HG03175 (cell line): ENCODE results near the gene MYRIP.
"Not testable (repeated sequence)": the region's sequence is repeated elsewhere in the genome, so short reads cannot be mapped to it uniquely, and the experiment has no call there.

ENCODE experiments used
- ATAC-seq: cut with Tn5 transposase; IDR thresholded peaks from one replicate; pipeline ENCODE4 v1.9.1; 2021; ENCODE audit warnings: mild to moderate bottlenecking, moderate library complexity; ENCODE audit not compliant: unreplicated experiment

MYRIP gene

GRCh38 chr3:40077139-40077538, 267.7 kb downstream of the MYRIP start:
- not testable (repeated sequence) for ATAC-seq

GRCh38 chr3:40077828-40078492, 268.6 kb downstream of the MYRIP start:
- not testable (repeated sequence) for ATAC-seq

DNA sequence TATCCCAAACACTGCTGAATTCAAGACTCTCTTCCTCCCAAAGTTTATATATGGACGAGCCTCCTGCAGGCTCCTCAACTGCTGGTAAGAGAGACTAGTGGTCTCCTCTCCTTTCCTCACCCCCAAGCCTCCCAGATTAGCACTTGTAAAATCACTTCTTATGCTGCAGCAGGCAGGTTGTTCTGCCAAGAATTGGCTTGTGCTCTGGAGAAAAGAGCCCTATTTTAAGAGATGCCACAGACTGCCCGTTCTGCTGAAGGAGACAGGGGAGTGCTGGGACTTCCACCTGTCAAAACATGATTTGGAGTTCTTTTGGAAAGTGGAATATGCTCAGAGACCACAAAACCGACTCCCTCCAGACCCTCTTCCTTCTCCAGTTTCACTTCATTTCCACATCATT, 269.2 kb downstream of the MYRIP start:
- no peak for ATAC-seq

DNA sequence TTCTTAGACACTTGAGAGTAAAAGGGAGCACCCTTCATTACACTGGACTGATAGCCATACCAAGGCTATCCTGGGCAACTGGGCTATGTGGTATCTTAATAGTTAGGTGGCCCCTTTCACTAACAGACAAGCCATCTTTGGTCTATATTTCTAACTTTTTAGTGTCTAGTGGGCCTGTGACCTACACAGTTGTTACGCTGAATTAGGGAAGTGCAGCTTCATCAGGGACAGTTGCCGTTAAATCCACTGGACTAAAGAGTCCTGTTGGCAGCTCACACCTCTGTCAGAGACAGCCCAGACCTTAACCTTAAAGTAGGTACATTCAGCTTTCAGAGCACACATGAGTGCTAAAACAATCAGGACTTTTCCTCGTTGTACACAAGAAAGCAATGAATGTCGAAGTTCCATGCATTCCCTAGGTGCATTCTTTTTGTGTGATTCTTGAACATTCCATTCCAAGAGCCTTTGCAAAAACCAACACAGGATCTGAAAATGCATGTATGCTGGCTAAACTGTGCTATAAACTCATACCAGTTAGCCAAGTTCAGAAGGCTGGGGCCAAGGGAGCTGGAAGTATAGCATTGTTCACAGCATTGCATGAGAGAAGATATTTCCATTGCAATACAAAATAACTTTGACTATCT, 269.9 kb downstream of the MYRIP start:
- ATAC-seq, result no peak

DNA sequence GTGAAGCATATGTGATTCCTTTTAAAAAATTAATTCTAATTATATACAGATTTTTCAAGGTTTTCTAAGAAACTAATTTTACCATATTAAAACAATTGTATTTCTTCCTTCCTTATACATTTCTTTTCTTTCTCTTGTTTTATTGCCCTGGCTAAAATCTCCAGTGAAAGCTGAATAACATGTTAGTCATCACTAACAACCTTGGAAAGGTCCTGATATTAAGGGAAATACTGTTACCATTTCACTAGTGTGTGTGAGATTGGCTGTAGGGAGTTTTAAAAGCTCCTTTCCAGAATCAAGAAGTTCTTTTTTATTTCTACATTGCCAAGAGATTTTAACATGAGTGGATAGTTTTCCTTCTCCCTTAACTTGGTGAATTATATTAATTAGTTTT, 270.4 kb downstream of the MYRIP start:
- no peak for ATAC-seq

- ATAC-seq, result no peak
Measured at GRCh38 chr3:40083066-40083465, 273.7 kb downstream of the MYRIP start.

DNA sequence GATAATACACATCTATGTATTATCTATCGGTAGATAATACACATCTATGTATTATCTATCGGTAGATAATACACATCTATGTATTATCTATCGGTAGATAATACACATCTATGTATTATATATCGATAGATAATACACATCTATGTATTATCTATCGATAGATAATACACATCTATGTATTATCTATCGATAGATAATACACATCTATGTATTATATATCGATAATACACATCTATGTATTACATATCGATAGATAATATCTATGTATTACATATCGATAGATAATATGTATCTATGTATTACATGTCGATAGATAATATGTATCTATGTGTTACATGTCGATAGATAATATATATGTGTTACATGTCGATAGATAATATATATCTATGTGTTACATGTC, 275.0 kb downstream of the MYRIP start:
- ATAC-seq, result not testable (repeated sequence)

GRCh38 chr3:40086890-40087883, 277.8 kb downstream of the MYRIP start:
- no peak for ATAC-seq

DNA sequence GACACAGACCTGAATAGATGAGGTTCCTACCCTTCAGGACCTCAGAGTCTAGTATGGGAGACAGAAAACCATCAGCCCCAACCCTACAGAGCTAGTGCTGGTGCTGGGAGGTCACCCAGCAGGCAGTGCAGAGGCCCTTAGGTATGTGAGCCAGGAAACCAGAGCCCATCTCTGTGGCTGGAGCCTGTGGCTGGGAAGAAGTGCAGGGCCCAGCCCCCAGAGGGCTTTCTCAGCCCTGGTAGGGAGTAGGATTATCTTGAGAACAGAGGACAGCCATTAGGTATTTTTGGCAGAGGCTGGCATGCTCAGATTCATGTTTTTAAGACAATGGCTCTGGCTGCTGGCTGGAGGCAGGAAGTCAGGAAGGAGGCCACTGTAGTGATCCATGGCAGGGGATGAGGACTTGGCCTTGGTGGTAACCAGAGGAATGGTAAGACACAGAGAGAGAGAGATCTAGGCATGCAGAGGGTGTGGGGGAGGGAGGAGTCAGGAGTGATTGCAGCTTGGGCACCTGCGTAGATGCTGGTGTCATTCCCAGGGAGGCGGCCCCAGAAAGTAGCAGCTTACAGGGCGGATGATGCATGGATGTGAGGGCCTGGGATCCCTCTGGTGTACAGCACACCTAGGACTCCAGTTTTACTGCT, 279.2 kb downstream of the MYRIP start:
- no peak for ATAC-seq

DNA sequence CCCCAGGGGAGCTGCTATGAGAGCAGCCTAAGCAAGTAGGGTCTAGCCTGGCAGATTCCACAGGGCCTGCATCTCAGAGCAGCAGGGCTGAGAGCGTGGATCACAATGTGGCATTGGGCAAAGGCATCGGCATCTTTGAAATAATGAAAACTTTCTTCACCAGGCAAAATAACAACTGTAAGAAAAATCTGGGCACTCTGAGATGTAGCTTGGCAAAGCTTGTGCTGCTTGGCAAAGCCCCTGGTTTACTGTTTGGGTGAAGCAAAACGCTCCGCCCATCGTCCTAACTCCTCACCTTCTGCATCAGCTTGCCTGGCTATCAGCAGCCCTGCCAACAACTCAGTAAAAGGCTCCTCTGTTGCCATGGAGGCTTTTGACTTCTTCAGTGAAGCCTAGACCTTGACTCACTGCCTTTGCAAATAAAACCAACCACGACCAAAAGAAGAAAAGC, 287.3 kb downstream of the MYRIP start:
- no peak for ATAC-seq

- ATAC-seq, result no peak
Measured at GRCh38 chr3:40097131-40098117, 288.0 kb downstream of the MYRIP start.

DNA sequence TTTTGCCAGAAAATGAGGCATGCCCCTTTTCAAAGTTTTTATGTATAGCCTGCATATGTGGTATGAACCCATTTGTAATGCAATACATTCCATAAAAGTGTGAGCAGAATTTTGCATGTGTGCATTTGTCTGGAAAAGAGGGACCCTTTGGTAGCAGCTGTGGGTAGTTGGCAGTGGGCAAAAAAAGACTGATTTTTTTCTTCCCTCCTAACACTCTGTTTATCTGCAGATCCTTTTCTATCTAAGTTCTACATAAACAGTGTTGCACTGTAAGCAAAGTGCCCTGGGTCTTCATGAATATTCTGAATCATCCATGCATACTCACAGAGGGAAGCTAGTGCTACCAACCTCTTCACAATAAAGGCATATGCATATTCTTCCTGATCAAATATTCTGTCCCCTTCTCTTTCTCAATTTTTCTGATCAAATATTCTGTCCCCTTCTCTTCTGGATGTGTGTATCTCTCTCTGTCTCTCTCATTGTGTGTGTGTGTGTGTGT, 288.9 kb downstream of the MYRIP start:
- ATAC-seq, result no peak

- ATAC-seq, result no peak
Measured at GRCh38 chr3:40099871-40100270, 290.5 kb downstream of the MYRIP start.

DNA sequence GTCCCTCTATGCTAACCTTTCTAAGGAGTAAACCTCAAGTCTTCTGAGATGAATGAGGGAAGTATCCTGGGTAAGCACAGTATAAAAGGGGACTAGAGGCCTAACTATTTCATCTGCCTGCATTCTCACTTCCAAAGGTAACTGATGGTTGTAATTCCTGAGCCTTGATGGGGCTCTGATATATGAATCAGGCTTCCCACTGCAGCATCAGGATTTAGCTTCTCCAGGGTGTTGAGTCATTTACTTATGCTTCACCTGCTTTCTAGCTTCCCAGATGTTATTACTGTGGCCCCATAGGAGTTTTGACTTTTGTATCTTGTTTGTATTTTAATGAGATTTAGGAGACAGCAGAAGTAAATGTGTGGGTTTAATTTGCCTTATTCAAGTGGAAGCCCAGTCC, 292.8 kb downstream of the MYRIP start:
- no peak for ATAC-seq

DNA sequence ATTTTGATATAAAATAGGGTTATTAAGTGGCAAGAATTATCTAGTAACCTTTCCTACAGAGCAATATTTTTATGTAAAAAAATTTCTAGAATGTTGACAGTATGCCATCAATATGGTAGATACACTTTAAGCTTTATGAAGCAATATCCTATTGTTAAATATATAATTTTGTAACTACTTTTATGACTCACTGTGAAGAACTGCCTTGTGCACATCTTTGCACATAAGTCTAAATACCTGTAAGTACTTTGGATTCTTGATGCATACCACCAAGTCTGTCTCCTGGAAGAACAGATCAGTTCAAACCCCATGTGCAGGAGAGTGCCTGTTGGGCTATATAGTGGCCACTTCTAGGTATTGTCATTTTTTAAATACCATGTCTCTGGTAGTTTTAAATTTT, 294.4 kb downstream of the MYRIP start:
- no peak for ATAC-seq

- ATAC-seq, result no peak
Measured at GRCh38 chr3:40104441-40104840, 295.0 kb downstream of the MYRIP start.

DNA sequence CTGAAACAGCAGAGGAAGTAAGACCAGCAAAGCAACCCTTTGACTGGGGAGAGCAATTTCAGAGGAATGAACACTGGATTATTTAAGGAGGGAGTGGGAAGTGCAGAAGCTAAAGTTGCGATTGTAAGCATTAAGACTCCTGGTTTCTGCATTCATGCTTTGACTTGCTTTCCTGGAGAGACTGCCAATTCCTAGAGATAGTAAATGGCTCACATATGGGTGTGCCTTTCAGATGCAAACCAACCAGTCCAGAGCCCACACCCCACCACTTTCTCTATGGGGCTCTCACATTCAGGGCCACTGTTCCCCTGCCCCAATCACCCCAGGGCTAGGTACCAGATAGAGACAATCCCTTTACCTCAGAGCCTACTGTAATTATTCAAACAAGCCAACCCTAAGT, 299.2 kb downstream of the MYRIP start:
- no peak for ATAC-seq

GRCh38 chr3:40109641-40110490, 300.5 kb downstream of the MYRIP start:
- no peak for ATAC-seq
